ENCODE data around the gene CCL27.

The CCL27 gene

GRCh38 chr9:34684145-34684544 lies 21.7 kb upstream of the CCL27 start:
- DNase-seq = no peak

GRCh38 chr9:34675869-34676268 lies 13.4 kb upstream of the CCL27 start:
- DNase-seq = no peak

GRCh38 chr9:34675048-34675714 lies 12.7 kb upstream of the CCL27 start:
- DNase-seq = peak; percentile 56

GRCh38 chr9:34674440-34674839 lies 12.0 kb upstream of the CCL27 start:
- DNase-seq = no peak

GRCh38 chr9:34671307-34671706 lies 8.8 kb upstream of the CCL27 start:
- no peak for DNase-seq

GRCh38 chr9:34669809-34670562 lies 7.5 kb upstream of the CCL27 start:
- DNase-seq = no peak

GRCh38 chr9:34665381-34666250 lies 3.2 kb upstream of the CCL27 start:
- peak; percentile 91 for DNase-seq

- no peak for DNase-seq
These were observed 2.6 kb upstream of the CCL27 start for GRCh38 chr9:34665067-34665380.

GRCh38 chr9:34664281-34665066 lies 2.0 kb upstream of the CCL27 start:
- peak; percentile 55 for DNase-seq

GRCh38 chr9:34663303-34663605 lies 797 bp upstream of the CCL27 start:
- DNase-seq = no peak

- DNase-seq = no peak
These were observed 2.7 kb downstream of the CCL27 start for GRCh38 chr9:34659592-34660253.

- no peak for DNase-seq
These were observed 4.0 kb downstream of the CCL27 start for GRCh38 chr9:34658461-34658860.

- DNase-seq = no peak
These were observed 5.5 kb downstream of the CCL27 start for GRCh38 chr9:34656992-34657391.

- DNase-seq = no peak
These were observed 7.1 kb downstream of the CCL27 start for GRCh38 chr9:34655394-34655793.

- DNase-seq = peak; percentile 21
These were observed 8.0 kb downstream of the CCL27 start for GRCh38 chr9:34654323-34655051.

- DNase-seq = no peak
These were observed 9.0 kb downstream of the CCL27 start for GRCh38 chr9:34653151-34654072.

GRCh38 chr9:34652602-34653000 lies 9.9 kb downstream of the CCL27 start:
- DNase-seq = no peak

GRCh38 chr9:34651876-34652601 lies 10.4 kb downstream of the CCL27 start, which contains the start of gene IL11RA:
IL11RA (plus strand) TSS chr9:34652185; CDS start chr9:34655218, 3,033 bp downstream.
- no peak for DNase-seq

- no peak for DNase-seq
These were observed 11.1 kb downstream of the CCL27 start for GRCh38 chr9:34651321-34651720.

GRCh38 chr9:34650816-34651215 lies 11.6 kb downstream of the CCL27 start:
- no peak for DNase-seq

All from COR-L47 (cell line).